ENCODE measurements around the gene SLC36A4. TPM values are rescaled to one million over a fixed set of nuclear protein-coding genes. Genes with fewer than 3 reads are reported as not detected.
"Not testable (repeated sequence)": the region's sequence is repeated elsewhere in the genome, so short reads cannot be mapped to it uniquely, and the experiment has no call there.

The SLC36A4 gene
- total RNA-seq: 10 to 100 TPM; 13.2 to 13.9 TPM

DNA sequence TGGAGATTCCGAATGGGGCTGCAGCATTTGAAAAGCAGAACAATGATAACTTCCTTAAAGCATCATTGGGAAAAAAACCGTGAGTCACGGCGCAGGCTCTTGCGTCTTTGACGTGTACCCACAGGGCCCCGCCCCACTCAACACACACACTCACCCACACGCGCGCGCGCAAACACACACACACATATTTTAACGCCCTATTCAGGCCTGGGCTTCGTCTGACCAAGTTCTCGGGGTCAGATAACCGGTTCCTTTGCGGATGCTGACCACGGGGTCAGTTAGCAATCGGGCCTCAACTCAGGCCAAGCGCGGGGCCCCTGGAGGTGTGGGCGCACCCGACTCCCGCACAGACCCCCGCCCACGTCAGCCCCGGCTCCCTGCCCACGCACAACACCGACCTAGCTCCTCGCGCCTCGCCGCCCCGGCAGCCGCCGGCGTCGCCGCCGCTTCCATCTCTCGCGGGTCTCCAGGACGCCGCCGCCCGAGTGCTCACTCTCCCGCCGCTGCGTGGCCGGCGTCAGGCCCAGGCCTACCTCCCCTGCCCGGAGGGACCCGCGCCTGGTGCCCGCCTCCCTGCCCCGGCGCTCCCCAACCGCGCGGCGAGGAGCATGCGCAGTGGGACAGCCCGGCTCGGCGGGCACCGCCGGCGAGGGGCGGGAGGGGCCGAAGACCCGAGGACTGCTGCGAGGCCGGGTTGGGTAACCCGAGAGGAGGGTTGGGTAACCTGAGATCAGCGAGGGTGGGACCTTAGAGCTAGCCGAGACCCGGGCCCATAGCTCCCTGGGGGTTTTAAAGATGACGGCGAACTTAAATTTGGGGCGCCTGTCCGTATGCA is at the start of gene SLC36A4:
TSS of gene SLC36A4 (minus strand) at position 612 of the 835 bp plus-strand sequence. CDS start at position 453, 159 bp downstream.
- H3K9me3 Mint-ChIP-seq: no peaks in the 10 kb centered on the region
- H3K4me3 Mint-ChIP-seq: peak within 1 kb of the TSS; percentile 80
- DNase-seq: peak; percentile 92
- no peaks in the 10 kb centered on the region for H3K27me3 Mint-ChIP-seq (ENCODE audit: low read depth)
- CTCF ChIA-PET: interaction anchor here (0.7 to 0.9 kb wide), 2 partner anchors 39 to 850 kb away, joined by 3 to 4 read pairs; no protein-coding TSS in a partner anchor
- intact Hi-C loops (cut with micrococcal nuclease): loop anchor here (1.0 to 5.0 kb wide), 8 partner anchors 35 to 1775 kb away; partner anchors contain the start of genes C11orf54, CEP295, CWC15 and KDM4D
- H3K27ac Mint-ChIP-seq: peak within 1 kb of the TSS; percentile 94
- no peaks in the 10 kb centered on the region for H3K36me3 Mint-ChIP-seq (ENCODE audit: low read depth)
- peaks cover 14% of the 10 kb centered on the region for H3K4me1 Mint-ChIP-seq (ENCODE audit: low read depth)

DNA sequence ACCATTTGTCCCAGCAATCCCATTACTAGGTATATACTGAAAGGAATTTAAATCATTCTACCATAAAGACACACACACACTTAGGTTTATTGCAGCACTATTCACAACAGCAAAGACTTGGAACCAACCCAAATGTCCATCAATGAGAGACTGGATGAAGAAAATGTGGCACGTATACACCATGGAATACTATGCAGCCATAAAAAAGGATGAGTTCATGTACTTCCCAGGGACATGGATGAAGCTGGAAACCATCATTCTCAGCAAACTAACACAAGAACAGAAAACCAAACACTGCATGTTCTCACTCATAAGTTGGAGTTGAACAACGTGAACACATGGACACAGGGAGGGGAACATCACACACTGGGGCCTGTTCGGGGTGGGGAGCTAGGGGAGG is 49.0 kb upstream of the SLC36A4 start:
- CTCF ChIA-PET; DNase-seq; H3K4me3 Mint-ChIP-seq; H3K9me3 Mint-ChIP-seq; H3K27ac Mint-ChIP-seq; intact Hi-C loops (cut with micrococcal nuclease); H3K4me1 Mint-ChIP-seq (ENCODE audit: low read depth); H3K36me3 Mint-ChIP-seq (ENCODE audit: low read depth): not testable (repeated sequence)
- H3K27me3 Mint-ChIP-seq (ENCODE audit: low read depth): peaks cover 13% of the 10 kb centered on the region

DNA sequence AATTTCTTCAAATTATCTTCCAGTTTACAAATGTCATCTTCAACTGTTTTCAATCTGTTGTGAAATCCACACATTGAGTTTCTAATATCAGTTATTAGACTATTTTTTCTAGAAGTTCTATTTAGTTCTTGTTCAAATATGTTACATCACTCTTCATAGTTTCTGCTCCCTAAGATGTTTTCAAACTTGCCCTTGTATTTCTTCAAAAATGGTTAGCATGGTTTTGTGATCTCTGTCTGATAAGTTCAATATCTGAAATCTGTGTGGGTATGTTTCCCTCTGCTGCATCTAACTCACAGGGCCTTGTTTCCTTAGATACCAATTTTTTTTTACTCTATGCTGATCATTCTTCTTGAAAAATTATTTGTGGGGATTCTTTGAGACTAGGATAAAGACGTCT is 46.2 kb upstream of the SLC36A4 start:
- no peaks in the 10 kb centered on the region for H3K36me3 Mint-ChIP-seq (ENCODE audit: low read depth)
- H3K4me1 Mint-ChIP-seq (ENCODE audit: low read depth): no peaks in the 10 kb centered on the region
- CTCF ChIA-PET: interaction anchor here (1.0 kb wide), 1 partner anchor 399 kb away, joined by 3 read pairs; no protein-coding TSS in a partner anchor
- peaks cover 20% of the 10 kb centered on the region for H3K27me3 Mint-ChIP-seq (ENCODE audit: low read depth)
- DNase-seq: no peak
- intact Hi-C loops (cut with micrococcal nuclease): no loop called here
- H3K9me3 Mint-ChIP-seq: no peaks in the 10 kb centered on the region
- H3K27ac Mint-ChIP-seq: no peak overlapping the region
- H3K4me3 Mint-ChIP-seq: no peak overlapping the region

DNA sequence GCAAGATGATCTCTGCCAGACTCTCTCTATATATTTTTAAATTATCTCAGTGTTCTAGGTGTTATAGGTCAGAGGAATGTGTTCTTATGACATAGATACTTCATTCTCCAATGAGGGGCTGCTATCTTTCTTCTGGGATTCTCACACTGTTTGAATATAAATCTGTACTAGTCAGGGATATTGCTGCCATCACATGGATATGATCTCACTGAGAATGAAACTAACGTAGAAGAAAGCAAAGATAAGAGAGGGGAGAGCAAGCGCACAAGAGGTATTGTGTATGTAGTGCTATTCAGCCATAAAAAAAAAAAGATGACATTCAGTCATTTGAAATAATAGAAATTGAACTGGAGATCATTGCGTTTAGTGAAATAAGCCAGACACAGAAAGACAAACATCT is 42.2 kb upstream of the SLC36A4 start:
- Mint-ChIP-seq H3K27ac (no peak overlapping the region), H3K27me3 (ENCODE audit: low read depth) (peaks cover 32% of the 10 kb centered on the region), H3K4me1 (ENCODE audit: low read depth) (no peaks in the 10 kb centered on the region), H3K9me3 (no peaks in the 10 kb centered on the region), H3K36me3 (ENCODE audit: low read depth) (no peaks in the 10 kb centered on the region), H3K4me3 (no peak overlapping the region)
- no peak for DNase-seq
- CTCF ChIA-PET: no interaction called here
- intact Hi-C loops (cut with micrococcal nuclease): loop anchor here (10.0 kb wide), 1 partner anchor 545 kb away; the partner anchor contains the start of gene MED17

DNA sequence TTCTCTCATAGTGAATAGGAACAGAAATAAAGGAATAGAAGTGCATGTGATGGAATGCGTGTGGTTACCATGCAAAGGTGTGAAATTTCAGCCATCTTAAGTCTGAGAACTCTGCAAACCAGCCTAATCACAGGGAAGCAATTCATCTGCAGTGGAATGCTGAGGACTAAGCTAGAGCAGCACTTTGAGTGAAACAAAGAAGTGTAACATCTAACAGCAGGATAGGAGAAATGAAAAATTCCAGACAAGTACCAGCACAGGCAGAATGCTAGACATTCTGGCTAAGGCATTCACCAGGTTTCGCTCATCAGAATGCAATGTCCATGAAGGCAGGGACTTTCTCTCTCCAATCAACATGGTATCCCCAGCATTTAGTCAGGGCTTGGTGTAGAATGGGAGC is 41.2 kb upstream of the SLC36A4 start:
- intact Hi-C loops (cut with micrococcal nuclease): loop anchor here (10.0 kb wide), 1 partner anchor 546 kb away; the partner anchor contains the start of gene MED17

DNA sequence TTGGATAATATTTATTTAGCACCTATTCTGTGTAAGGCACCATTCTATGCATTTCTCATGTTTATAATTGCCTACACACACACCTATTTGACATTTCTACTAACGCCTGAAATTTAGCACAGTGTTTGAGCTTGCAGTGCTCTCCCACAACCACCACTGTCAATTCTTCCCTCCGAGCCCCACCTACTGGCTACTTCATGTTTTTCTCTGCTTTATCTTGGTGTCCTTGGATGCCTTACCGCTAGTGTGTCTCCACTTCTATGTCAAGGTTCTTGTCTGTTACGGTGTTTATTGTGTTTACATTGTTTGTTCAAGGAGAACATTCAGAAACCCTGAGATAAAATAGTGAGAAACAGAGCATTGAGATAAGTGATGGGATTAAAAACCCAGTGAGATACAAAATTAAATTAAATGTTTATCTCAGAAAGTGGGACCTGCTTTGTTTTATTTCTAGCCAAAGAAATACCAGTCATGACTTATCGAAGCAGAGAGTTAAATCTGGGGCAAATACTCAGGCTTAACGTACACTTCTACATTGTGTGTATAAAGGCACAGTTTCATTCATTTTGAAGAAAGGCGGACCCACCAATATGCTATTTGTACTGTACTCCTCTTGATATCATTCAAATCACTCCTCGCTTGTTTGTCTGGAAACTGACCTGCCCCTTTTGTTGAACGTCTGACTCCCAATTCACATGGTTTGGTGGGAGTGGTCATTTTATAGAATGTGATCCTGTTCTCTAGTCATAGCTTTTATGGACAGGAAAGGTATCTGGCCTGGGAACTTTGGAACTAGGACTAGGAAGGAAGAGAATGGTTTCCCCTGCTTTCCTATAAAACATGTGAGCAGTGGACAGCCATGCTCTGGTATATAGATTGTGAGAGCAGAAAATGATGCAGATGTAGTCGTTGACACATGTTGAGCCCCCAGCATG is 39.2 kb upstream of the SLC36A4 start:
- H3K27me3 Mint-ChIP-seq (ENCODE audit: low read depth): peaks cover 31% of the 10 kb centered on the region
- peak; percentile 18 for DNase-seq
- no peaks in the 10 kb centered on the region for H3K4me1 Mint-ChIP-seq (ENCODE audit: low read depth)
- no peak overlapping the region for H3K4me3 Mint-ChIP-seq
- no peak overlapping the region for H3K27ac Mint-ChIP-seq
- no peaks in the 10 kb centered on the region for H3K36me3 Mint-ChIP-seq (ENCODE audit: low read depth)
- intact Hi-C loops (cut with micrococcal nuclease): loop anchor here (10.0 kb wide), 1 partner anchor 548 kb away; the partner anchor contains the start of gene MED17
- H3K9me3 Mint-ChIP-seq: no peaks in the 10 kb centered on the region
- CTCF ChIA-PET: interaction anchor here (0.8 to 3.1 kb wide), 7 partner anchors 9 to 416 kb away, joined by 3 to 55 read pairs (median 3); partner anchors contain the start of gene SLC36A4

More for the DNA sequence above, 41.2 kb upstream of the SLC36A4 start:
- H3K4me1 Mint-ChIP-seq (ENCODE audit: low read depth): no peaks in the 10 kb centered on the region
- CTCF ChIA-PET: interaction anchor here (0.7 kb wide), 1 partner anchor 414 kb away, joined by 3 read pairs; no protein-coding TSS in a partner anchor
- no peak overlapping the region for H3K4me3 Mint-ChIP-seq
- no peak for DNase-seq
- H3K27ac Mint-ChIP-seq: no peak overlapping the region
- no peaks in the 10 kb centered on the region for H3K9me3 Mint-ChIP-seq
- no peaks in the 10 kb centered on the region for H3K36me3 Mint-ChIP-seq (ENCODE audit: low read depth)
- peaks cover 32% of the 10 kb centered on the region for H3K27me3 Mint-ChIP-seq (ENCODE audit: low read depth)

DNA sequence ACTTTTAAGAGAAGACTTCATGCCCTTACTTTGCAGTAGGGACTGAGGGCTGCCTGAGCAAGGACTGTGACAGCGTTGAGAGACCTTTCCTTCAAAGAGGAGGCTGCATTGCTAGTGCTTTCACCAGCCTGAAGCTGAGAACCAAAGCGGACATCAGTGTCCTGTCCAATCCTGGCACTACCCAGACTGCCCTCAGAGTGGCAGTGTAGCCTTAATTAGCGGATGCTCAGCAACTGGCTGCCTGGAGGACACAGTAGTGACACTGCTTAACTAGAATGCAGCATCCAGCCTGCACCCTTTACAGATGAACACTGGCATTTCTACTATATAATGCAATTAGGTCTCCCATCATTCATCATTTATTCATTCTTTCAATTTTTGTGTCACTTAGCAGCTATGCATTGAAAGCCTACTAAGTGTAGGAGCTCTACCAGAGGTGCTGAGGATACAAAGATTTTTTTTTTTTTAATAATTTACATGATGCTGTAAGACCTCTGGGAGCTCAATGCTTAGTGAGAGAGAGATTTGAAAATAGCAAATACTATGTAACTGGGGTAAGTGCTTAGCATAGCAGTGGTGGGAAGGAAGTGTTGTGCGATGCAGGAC is 36.9 kb upstream of the SLC36A4 start:
- H3K36me3 Mint-ChIP-seq (ENCODE audit: low read depth): no peaks in the 10 kb centered on the region
- no peaks in the 10 kb centered on the region for H3K9me3 Mint-ChIP-seq
- CTCF ChIA-PET: interaction anchor here (0.6 to 3.1 kb wide), 24 partner anchors 9 to 455 kb away, joined by 3 to 55 read pairs (median 4); partner anchors contain the start of gene SMCO4
- DNase-seq: peak; percentile 84
- H3K27ac Mint-ChIP-seq: no peak overlapping the region
- intact Hi-C loops (cut with micrococcal nuclease): loop anchor here (1.0 to 10.0 kb wide), 7 partner anchors 37 to 1270 kb away; partner anchors contain the start of genes MED17, SLC36A4 and SMCO4
- H3K4me3 Mint-ChIP-seq: no peak overlapping the region
- H3K27me3 Mint-ChIP-seq (ENCODE audit: low read depth): peaks cover 21% of the 10 kb centered on the region
- no peaks in the 10 kb centered on the region for H3K4me1 Mint-ChIP-seq (ENCODE audit: low read depth)

DNA sequence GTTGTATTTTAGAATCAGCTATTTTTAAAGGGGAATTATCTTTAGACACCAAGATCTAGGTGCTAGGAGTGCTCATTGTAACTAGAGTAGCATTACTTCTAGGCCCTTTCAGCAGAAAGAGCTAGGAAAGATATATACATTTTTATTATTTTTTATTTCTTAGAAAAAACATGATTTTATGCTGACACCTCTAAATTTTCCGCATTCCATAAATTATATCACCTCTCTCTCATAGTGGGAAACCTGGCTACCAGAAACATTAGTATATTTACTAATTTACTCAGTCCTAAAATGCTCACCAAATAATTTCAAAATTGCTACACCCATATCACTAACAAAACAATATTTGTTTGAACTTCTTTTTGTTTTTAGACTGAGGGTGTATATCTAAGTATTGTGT is 32.1 kb upstream of the SLC36A4 start:
- no peaks in the 10 kb centered on the region for H3K36me3 Mint-ChIP-seq (ENCODE audit: low read depth)
- intact Hi-C loops (cut with micrococcal nuclease): loop anchor here (5.0 to 10.0 kb wide), 2 partner anchors 33 to 555 kb away; partner anchors contain the start of genes MED17 and SLC36A4
- CTCF ChIA-PET: interaction anchor here (0.7 kb wide), 2 partner anchors 288 to 318 kb away, joined by 3 read pairs; no protein-coding TSS in a partner anchor
- peaks cover 4% of the 10 kb centered on the region for H3K27me3 Mint-ChIP-seq (ENCODE audit: low read depth)
- H3K9me3 Mint-ChIP-seq: no peaks in the 10 kb centered on the region
- no peak overlapping the region for H3K27ac Mint-ChIP-seq
- no peaks in the 10 kb centered on the region for H3K4me1 Mint-ChIP-seq (ENCODE audit: low read depth)
- DNase-seq: no peak
- H3K4me3 Mint-ChIP-seq: no peak overlapping the region

DNA sequence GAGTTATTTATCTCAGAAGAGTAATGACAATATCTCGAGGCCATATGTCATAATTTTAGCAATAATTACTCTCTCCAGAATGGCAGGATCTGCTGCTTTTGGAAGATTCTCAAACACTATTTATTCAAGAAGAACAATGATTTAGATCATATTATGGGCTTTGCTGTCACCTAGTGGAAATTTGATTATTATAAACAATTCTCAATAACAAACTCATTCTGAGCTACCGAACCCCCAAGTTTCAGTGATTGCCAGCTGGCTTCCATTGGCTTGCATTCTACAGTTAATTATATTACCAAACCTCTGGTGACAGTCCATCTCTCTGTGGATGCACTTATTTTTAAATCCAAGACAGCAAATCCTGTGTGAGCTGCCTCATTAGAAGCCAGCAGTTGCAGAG is 27.9 kb upstream of the SLC36A4 start:
- H3K4me1 Mint-ChIP-seq (ENCODE audit: low read depth): no peaks in the 10 kb centered on the region
- no peak for DNase-seq
- no peak overlapping the region for H3K4me3 Mint-ChIP-seq
- no peak overlapping the region for H3K27ac Mint-ChIP-seq
- no peaks in the 10 kb centered on the region for H3K9me3 Mint-ChIP-seq
- H3K36me3 Mint-ChIP-seq (ENCODE audit: low read depth): no peaks in the 10 kb centered on the region
- CTCF ChIA-PET: interaction anchor here (0.7 to 3.1 kb wide), 5 partner anchors 9 to 448 kb away, joined by 3 to 19 read pairs (median 4); no protein-coding TSS in a partner anchor
- no peaks in the 10 kb centered on the region for H3K27me3 Mint-ChIP-seq (ENCODE audit: low read depth)
- intact Hi-C loops (cut with micrococcal nuclease): loop anchor here (1.0 kb wide), 1 partner anchor 283 kb away; no protein-coding TSS in a partner anchor

DNA sequence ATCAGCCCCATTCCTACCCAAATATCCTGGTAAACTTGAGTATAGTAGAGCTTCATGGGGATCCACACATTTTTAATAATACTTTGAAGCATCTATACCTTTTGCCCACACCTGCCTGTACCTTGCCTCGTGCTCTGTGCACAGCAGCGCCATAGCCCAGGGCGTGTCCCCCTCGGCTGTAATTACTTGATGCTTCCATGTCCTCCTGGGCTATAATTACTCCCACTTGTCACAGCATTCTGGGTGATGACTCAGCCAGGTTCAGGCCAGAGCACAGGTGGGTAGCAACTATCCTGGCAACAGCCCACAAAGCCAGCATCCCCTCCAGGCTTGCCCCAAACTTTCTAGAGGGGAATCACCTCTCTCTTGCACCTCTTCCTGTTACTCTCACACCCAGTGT is 23.7 kb upstream of the SLC36A4 start:
- CTCF ChIA-PET: interaction anchor here (2.3 kb wide), 1 partner anchor 280 kb away, joined by 8 read pairs; no protein-coding TSS in a partner anchor

DNA sequence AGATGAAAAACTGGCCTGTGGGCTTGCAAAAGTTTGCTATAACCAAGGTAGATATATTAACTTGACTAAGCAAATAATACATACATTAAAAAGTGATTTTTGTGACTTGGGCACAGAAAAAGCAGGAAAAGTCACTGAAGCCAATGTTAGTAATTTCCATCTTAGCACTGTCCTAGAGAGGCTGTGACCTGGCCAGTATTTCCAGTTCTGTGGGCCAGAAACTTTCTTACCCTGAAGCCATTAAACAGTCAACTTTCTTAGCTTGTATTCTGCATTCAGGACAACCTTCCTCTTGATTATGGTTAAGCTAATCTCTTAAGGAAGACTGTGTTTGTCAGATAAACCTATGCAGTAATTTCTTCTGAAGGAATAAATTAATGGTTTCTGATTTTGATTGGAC is 22.3 kb upstream of the SLC36A4 start:
- intact Hi-C loops (cut with micrococcal nuclease): no loop called here
- CTCF ChIA-PET: no interaction called here
- H3K36me3 Mint-ChIP-seq (ENCODE audit: low read depth): no peaks in the 10 kb centered on the region

More for the DNA sequence above, 23.7 kb upstream of the SLC36A4 start:
- Mint-ChIP-seq H3K4me1 (ENCODE audit: low read depth) (no peaks in the 10 kb centered on the region), H3K4me3 (no peak overlapping the region), H3K36me3 (ENCODE audit: low read depth) (no peaks in the 10 kb centered on the region), H3K27me3 (ENCODE audit: low read depth) (peaks cover 3% of the 10 kb centered on the region), H3K9me3 (no peaks in the 10 kb centered on the region), H3K27ac (no peak overlapping the region)
- DNase-seq: no peak
- intact Hi-C loops (cut with micrococcal nuclease): no loop called here

More for the DNA sequence above, 22.3 kb upstream of the SLC36A4 start:
- H3K4me3 Mint-ChIP-seq: no peak overlapping the region
- DNase-seq: no peak
- no peaks in the 10 kb centered on the region for H3K9me3 Mint-ChIP-seq
- H3K27ac Mint-ChIP-seq: no peak overlapping the region
- peaks cover 3% of the 10 kb centered on the region for H3K27me3 Mint-ChIP-seq (ENCODE audit: low read depth)
- H3K4me1 Mint-ChIP-seq (ENCODE audit: low read depth): no peaks in the 10 kb centered on the region
